Thyroid gland (tissue), 4 donors: Measurements from ENCODE around the gene PTGS2. TPM values are rescaled to one million over a fixed set of nuclear protein-coding genes. Genes with fewer than 3 reads are reported as not detected.

ENCODE experiments used
- DNase-seq, 2 donors: peaks; one replicate each; pipeline ENCODE4 v3.0.0-alpha.2; 2019
- H3K27ac ChIP-seq, 3 donors: fragments of 200-600 bp; sonication (generic); 1 replicate in 2 of 3; 2 replicates in 1 of 3; pipeline ENCODE4 v1.5.1; 2016 to 2019; ENCODE audit warnings: mild to moderate bottlenecking in 1 of 3, moderate library complexity in 1 of 3
- H3K27me3 ChIP-seq: fragments of 200-600 bp; sonication (generic); one replicate; pipeline ENCODE4 v1.5.1; 2019
- H3K36me3 ChIP-seq, 2 donors: fragments of 200-600 bp; sonication (generic); one replicate each; pipeline ENCODE4 v1.5.1; 2016 to 2019
- H3K4me1 ChIP-seq, 2 donors: fragments of 200-600 bp; sonication (generic); one replicate each; pipeline ENCODE4 v1.5.1; 2017 to 2019
- H3K4me3 ChIP-seq, 3 donors: fragments of 200-600 bp; sonication (generic); replicated peaks in 1 of 3; 1 replicate in 2 of 3; 2 replicates in 1 of 3; pipeline ENCODE4 v1.5.1; 2016; ENCODE audit warnings: mild to moderate bottlenecking in 1 of 3
- H3K9me3 ChIP-seq: fragments of 200-600 bp; sonication (generic); one replicate; pipeline ENCODE4 v1.5.1; 2017
- POLR2A ChIP-seq, 2 donors: fragments of 450-650 bp; IDR thresholded peaks; one replicate each; pipeline ENCODE4 v1.6.1; 2017; ENCODE audit warnings: antibody characterized with exemption in 2 of 2, mild to moderate bottlenecking in 2 of 2, moderate library complexity in 1 of 2
- WGBS, 2 donors: methylation state at CpG; one replicate each; pipeline ENCODE4 v1.1.5; 2017; 5-methylcytosine and 5-hydroxymethylcytosine counted together
- intact Hi-C: fragments of 100-400 bp; cut with DNase I; formaldehyde crosslinking; loops from one replicate; pipeline ENCODE4 v1.15.1; 2023
- total RNA-seq, 4 donors: library from RNA; depleted of rRNA; stranded (reverse); fragments of >200 nt; gene quantifications; one replicate each; pipeline ENCODE4 v1.2.3, GENCODE V29; 2016
- TF ChIP-seq, protein P1 (sequence below), 6 experiments: fragments of 200-600 bp in 3 of 6; fragments of 450-650 bp in 3 of 6; sonication (generic) in 3 of 6; IDR thresholded peaks; one replicate each; pipeline ENCODE4 v1.5.1; 2016 to 2019; ENCODE audit warnings: antibody characterized with exemption in 6 of 6, mild to moderate bottlenecking in 2 of 6, inconsistent platforms in 1 of 6, moderate library complexity in 1 of 6

PTGS2 gene
- total RNA-seq, 4 donors from 2014 or later = 0.44 to 4.2 (median 2.0) TPM

DNA sequence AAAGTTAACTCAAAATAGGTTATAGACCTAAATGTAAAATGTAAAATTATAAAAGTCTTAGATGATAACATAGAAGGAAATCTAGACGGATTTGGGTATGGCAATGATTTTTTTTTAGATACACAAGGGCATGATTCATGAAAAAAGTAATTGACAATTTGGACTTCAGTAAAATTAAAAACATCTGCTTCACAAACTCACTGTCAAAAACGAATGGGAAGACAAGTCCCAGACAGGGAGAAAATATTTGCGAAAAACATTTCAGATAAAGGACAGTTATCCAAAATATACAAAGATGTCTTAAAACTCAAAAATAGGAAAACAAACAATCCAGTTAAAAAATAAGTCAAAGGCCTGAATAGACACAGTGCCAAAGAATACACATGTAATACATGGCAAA is 9.7 kb upstream of the PTGS2 start:
- Histone ChIP-seq H3K4me1 (no peaks in the 10 kb centered on the region), H3K4me3 (no peak overlapping the region), H3K9me3 (no peaks in the 10 kb centered on the region), H3K36me3 (no peaks in the 10 kb centered on the region), H3K27me3 (no peaks in the 10 kb centered on the region), H3K27ac (no peak overlapping the region)
- intact Hi-C loops = no loop called here
- no peak for DNase-seq
- no peak for TF ChIP-seq POLR2A (IDR thresholded peaks at IDR 0.05)
- TF ChIP-seq, protein P1, sequence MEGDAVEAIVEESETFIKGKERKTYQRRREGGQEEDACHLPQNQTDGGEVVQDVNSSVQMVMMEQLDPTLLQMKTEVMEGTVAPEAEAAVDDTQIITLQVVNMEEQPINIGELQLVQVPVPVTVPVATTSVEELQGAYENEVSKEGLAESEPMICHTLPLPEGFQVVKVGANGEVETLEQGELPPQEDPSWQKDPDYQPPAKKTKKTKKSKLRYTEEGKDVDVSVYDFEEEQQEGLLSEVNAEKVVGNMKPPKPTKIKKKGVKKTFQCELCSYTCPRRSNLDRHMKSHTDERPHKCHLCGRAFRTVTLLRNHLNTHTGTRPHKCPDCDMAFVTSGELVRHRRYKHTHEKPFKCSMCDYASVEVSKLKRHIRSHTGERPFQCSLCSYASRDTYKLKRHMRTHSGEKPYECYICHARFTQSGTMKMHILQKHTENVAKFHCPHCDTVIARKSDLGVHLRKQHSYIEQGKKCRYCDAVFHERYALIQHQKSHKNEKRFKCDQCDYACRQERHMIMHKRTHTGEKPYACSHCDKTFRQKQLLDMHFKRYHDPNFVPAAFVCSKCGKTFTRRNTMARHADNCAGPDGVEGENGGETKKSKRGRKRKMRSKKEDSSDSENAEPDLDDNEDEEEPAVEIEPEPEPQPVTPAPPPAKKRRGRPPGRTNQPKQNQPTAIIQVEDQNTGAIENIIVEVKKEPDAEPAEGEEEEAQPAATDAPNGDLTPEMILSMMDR (IDR thresholded peaks at IDR 0.05) = no peak
- WGBS, 2 donors = 69 to 71% methylated on average over 3 of the region's 3 CpGs

DNA sequence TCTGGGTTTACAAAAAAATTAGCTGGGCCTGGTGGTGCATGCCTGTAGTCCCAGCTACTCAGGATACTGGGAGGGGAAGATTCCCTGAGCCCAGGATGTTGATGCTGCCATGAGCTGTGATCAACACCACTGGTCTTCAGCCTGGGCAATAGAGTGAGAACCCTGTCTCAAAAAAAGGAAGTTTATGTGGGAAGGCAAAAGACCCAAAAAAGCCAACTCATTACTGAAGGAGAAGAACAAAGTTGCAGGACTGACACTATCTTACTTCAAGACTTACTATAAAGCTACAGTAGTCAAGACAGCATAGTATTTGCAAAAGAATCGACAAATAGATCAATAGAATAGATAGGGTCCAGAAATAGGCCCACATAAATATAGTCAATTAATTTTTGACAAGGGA is 9.2 kb upstream of the PTGS2 start:
- Histone ChIP-seq H3K36me3 (no peaks in the 10 kb centered on the region), H3K27me3 (no peaks in the 10 kb centered on the region), H3K4me3 (no peak overlapping the region), H3K27ac (no peak overlapping the region), H3K9me3 (no peaks in the 10 kb centered on the region), H3K4me1 (no peaks in the 10 kb centered on the region)
- intact Hi-C loops = no loop called here
- 70 to 81% methylated on average over 1 of the region's 1 CpG for WGBS, 2 donors
- TF ChIP-seq POLR2A (IDR thresholded peaks at IDR 0.05) = no peak
- TF ChIP-seq, protein P1 (IDR thresholded peaks at IDR 0.05) = no peak
- no peak for DNase-seq

DNA sequence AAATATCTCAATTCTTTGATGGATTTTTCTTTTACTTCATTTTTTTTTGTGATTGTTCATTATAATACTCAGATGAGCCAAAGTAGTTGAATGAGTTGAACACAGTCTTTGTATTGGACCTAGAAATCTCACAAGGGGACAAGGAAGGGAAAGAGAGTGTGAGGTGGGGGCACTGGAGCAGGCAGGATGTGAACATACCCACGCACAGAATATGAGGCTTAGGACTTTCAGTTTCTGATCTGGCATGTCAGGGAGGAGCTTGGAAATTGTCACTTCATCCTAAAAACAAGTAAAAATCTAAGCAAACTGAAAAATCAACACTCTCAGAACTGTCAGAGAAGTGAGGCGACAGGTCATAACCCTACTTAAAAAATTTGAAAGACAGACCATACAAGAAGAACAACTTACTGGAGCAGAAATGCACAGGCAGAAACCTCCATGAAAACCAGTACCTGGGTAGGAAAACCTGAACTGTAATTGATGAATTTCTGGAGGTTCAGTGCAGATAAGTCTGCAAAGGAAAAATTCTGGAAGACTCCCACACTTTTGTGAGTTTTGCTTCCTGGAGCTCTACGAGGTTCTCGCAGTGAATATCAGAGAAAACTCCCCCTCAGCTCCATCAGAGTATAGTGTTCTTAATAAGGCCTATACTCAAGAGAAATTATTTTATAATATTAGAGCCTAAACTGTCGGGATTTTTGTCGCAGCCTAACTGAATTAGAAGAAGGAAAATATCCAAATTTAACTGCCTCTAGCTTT is 3.6 kb upstream of the PTGS2 start:
- no peak for TF ChIP-seq POLR2A (IDR thresholded peaks at IDR 0.05)
- TF ChIP-seq, protein P1 (IDR thresholded peaks at IDR 0.05) = no peak
- Histone ChIP-seq H3K27ac (no peak overlapping the region), H3K4me1 (no peaks in the 10 kb centered on the region), H3K36me3 (no peaks in the 10 kb centered on the region), H3K4me3 (no peak overlapping the region), H3K27me3 (no peaks in the 10 kb centered on the region), H3K9me3 (no peaks in the 10 kb centered on the region)
- 83 to 86% methylated on average over 6 of the region's 6 CpGs for WGBS, 2 donors
- intact Hi-C loops = no loop called here
- no peak for DNase-seq

DNA sequence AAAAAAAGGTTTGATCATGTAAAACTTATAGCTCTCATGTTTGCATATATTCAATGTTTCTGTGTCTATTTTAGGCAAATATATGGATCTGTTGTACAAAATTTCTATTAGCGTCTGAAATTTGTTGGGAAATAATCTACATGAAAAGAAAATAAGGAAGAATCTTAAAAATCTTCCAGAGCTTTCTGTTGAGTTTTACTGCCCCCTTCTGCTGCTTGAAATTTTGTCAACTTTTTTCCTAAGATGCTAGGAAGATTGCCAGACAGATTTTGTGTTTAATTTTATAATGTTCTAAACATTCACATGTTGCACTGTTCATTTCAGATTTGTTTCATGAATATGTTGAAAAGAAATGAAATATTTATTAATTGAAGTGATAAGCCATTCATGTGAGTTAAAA is 2.5 kb upstream of the PTGS2 start:
- intact Hi-C loops = no loop called here
- H3K4me3 ChIP-seq = no peak overlapping the region
- 64 to 74% methylated on average over 1 of the region's 1 CpG for WGBS, 2 donors

DNA sequence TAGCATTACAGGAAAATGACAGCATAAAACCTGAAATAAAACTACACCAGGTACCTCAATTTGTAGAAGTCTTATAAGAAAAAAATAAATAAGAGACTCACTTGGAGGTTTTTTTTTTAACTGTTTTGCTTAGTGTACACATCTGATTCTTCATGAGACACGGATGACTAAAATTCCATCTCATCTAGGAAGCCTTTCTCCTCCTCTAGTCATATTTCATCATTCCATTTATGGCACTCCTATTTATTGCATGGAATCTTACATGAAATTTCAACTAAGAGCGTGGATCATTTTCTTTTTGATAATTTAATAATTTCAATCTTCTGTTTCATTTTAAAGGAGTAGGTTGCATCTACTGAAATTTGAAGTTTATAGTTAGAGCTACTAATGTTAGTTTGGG is 1.6 kb upstream of the PTGS2 start:
- no peak overlapping the region for H3K4me3 ChIP-seq
- no peak for DNase-seq
- no peaks in the 10 kb centered on the region for H3K36me3 ChIP-seq
- 83 to 87% methylated on average over 2 of the region's 2 CpGs for WGBS, 2 donors
- H3K4me1 ChIP-seq = no peaks in the 10 kb centered on the region
- no peak for TF ChIP-seq POLR2A (IDR thresholded peaks at IDR 0.05)
- TF ChIP-seq, protein P1 (IDR thresholded peaks at IDR 0.05) = no peak
- H3K9me3 ChIP-seq = no peaks in the 10 kb centered on the region
- H3K27me3 ChIP-seq = no peaks in the 10 kb centered on the region
- intact Hi-C loops = no loop called here
- no peak overlapping the region for H3K27ac ChIP-seq

More for the DNA sequence above, 2.5 kb upstream of the PTGS2 start:
- no peaks in the 10 kb centered on the region for H3K9me3 ChIP-seq
- no peak for TF ChIP-seq POLR2A (IDR thresholded peaks at IDR 0.05)
- TF ChIP-seq, protein P1 (IDR thresholded peaks at IDR 0.05) = peak in 1 of 6 experiments; percentile 13
- no peak overlapping the region for H3K27ac ChIP-seq
- H3K27me3 ChIP-seq = no peaks in the 10 kb centered on the region
- no peak for DNase-seq
- H3K36me3 ChIP-seq = no peaks in the 10 kb centered on the region
- no peaks in the 10 kb centered on the region for H3K4me1 ChIP-seq
